MCF 10A (cell line): ENCODE measurements around the gene SH3GL1. TPM values are rescaled to one million over a fixed set of nuclear protein-coding genes. Genes with fewer than 3 reads are reported as not detected.

ENCODE experiments used
- BruUV-seq: library from RNA; stranded (reverse); fragments of 400-500 nt; replicated peaks from 2 replicates; lab custom pipeline; 2021; lab: Mats Ljungman, UMichigan
- CTCF ChIA-PET: fragments of 300-600 bp; sonication (Branson Sonifier 250); formaldehyde crosslinking; extraction: SDS; loops from one replicate; lab custom pipeline; 2021; ENCODE audit warnings: antibody characterized with exemption, inconsistent platforms; lab: Yijun Ruan, JAX
- POLR2A ChIA-PET: fragments of 300-600, 350-650 bp; sonication (Branson Sonifier 250); formaldehyde crosslinking; extraction: SDS; loops from one replicate; lab custom pipeline; 2020; ENCODE audit warnings: antibody characterized with exemption, inconsistent platforms; lab: Yijun Ruan, JAX
- DNase-seq: peaks from one replicate; pipeline ENCODE4 v3.0.0-alpha.2; 2018; ENCODE audit not compliant: unreplicated experiment
- H3K27ac Mint-ChIP-seq: one replicate; pipeline ENCODE4 v1.8.0; 2022; ENCODE audit warnings: mild to moderate bottlenecking, low read depth, mixed read lengths; ENCODE audit not compliant: unreplicated experiment
- H3K27me3 Mint-ChIP-seq: one replicate; pipeline ENCODE4 v1.8.0; 2022; ENCODE audit warnings: mixed read lengths; ENCODE audit not compliant: insufficient read depth, unreplicated experiment
- H3K36me3 Mint-ChIP-seq: one replicate; pipeline ENCODE4 v1.8.0; 2022; ENCODE audit warnings: mild to moderate bottlenecking, moderate library complexity, mixed read lengths; ENCODE audit not compliant: insufficient read depth, unreplicated experiment
- H3K4me1 Mint-ChIP-seq: one replicate; pipeline ENCODE4 v1.8.0; 2022; ENCODE audit warnings: mixed read lengths; ENCODE audit not compliant: insufficient read depth, unreplicated experiment
- H3K4me3 Mint-ChIP-seq: one replicate; pipeline ENCODE4 v1.8.0; 2022; ENCODE audit warnings: mild to moderate bottlenecking, moderate library complexity, mixed read lengths; ENCODE audit not compliant: unreplicated experiment
- H3K9me3 Mint-ChIP-seq: one replicate; pipeline ENCODE4 v1.8.0; 2022; ENCODE audit warnings: mixed read lengths; ENCODE audit not compliant: unreplicated experiment
- CTCF ChIP-seq: fragments of 200-600 bp; IDR thresholded peaks from one replicate; pipeline ENCODE4 v1.8.0; 2022; ENCODE audit warnings: antibody characterized with exemption, mild to moderate bottlenecking; ENCODE audit not compliant: unreplicated experiment
- intact Hi-C: fragments of 100-400 bp; cut with micrococcal nuclease; formaldehyde crosslinking; loops from 2 replicates; pipeline ENCODE4 v1.14.1; 2022
- total RNA-seq: library from RNA; stranded (reverse); gene quantifications from 2 replicates; pipeline ENCODE4 v1.2.3, GENCODE V29; 2022

Gene SH3GL1
- total RNA-seq, 1 experiment from 2014 or later: 106 TPM

- CTCF ChIA-PET: interaction anchor here (0.7 to 1.2 kb wide), 2 partner anchors 21 to 27 kb away, joined by 3 to 6 read pairs; no protein-coding TSS in a partner anchor
- H3K27me3 Mint-ChIP-seq: no peaks in the 10 kb centered on the region
- peaks cover 57% of the 10 kb centered on the region for H3K4me1 Mint-ChIP-seq
- POLR2A ChIA-PET: interaction anchor here (1.8 to 7.9 kb wide), 5 partner anchors 11 to 37 kb away, joined by 6 to 93 read pairs (median 12); partner anchors contain the start of genes CHAF1A, MPND and SH3GL1
- no TSS peak for BruUV-seq
- intact Hi-C loops: no loop called here
- peak overlapping the region; percentile 64 for H3K4me3 Mint-ChIP-seq
- H3K27ac Mint-ChIP-seq: peak overlapping the region; percentile 84
- no peaks in the 10 kb centered on the region for H3K9me3 Mint-ChIP-seq
- no peak for TF ChIP-seq CTCF
- peaks cover 29% of the 10 kb centered on the region for H3K36me3 Mint-ChIP-seq
- peak; percentile 34 for DNase-seq
Observed at GRCh38 chr19:4380254-4380727, 20.1 kb downstream of the SH3GL1 start.

- ChIA-PET POLR2A (interaction anchor here (0.5 to 7.9 kb wide), 9 partner anchors 9 to 1297 kb away, joined by 3 to 93 read pairs (median 6); partner anchors contain the start of genes CHAF1A, MPND and SH3GL1), CTCF (interaction anchor here (1.2 to 2.0 kb wide), 2 partner anchors 22 to 27 kb away, joined by 6 to 12 read pairs; partner anchors contain the start of genes CHAF1A and SH3GL1)
- peak; percentile 99 for DNase-seq
- intact Hi-C loops: no loop called here
- Mint-ChIP-seq H3K36me3 (peaks cover 23% of the 10 kb centered on the region), H3K27me3 (no peaks in the 10 kb centered on the region), H3K4me1 (peaks cover 59% of the 10 kb centered on the region), H3K4me3 (peak overlapping the region; percentile 64), H3K27ac (peak overlapping the region; percentile 84), H3K9me3 (no peaks in the 10 kb centered on the region)
- no peak for TF ChIP-seq CTCF
- BruUV-seq: no TSS peak
Observed at GRCh38 chr19:4379383-4380253, 20.7 kb downstream of the SH3GL1 start.

- intact Hi-C loops: no loop called here
- Mint-ChIP-seq H3K4me1 (peaks cover 67% of the 10 kb centered on the region), H3K27me3 (no peaks in the 10 kb centered on the region), H3K27ac (peak overlapping the region; percentile 22), H3K4me3 (peak overlapping the region; percentile 64), H3K9me3 (no peaks in the 10 kb centered on the region), H3K36me3 (peaks cover 15% of the 10 kb centered on the region)
- ChIA-PET CTCF (interaction anchor here (1.0 to 2.0 kb wide), 2 partner anchors 22 to 65 kb away, joined by 4 to 12 read pairs; partner anchors contain the start of genes CHAF1A and SH3GL1), POLR2A (interaction anchor here (0.9 to 7.9 kb wide), 6 partner anchors 8 to 36 kb away, joined by 3 to 93 read pairs (median 10); partner anchors contain the start of genes CHAF1A, MPND and SH3GL1)
- no peak for TF ChIP-seq CTCF
- DNase-seq: no peak
- BruUV-seq: no TSS peak
Observed at GRCh38 chr19:4378886-4379285, 21.5 kb downstream of the SH3GL1 start.
